ENCODE data around the gene SPAST.

DNA sequence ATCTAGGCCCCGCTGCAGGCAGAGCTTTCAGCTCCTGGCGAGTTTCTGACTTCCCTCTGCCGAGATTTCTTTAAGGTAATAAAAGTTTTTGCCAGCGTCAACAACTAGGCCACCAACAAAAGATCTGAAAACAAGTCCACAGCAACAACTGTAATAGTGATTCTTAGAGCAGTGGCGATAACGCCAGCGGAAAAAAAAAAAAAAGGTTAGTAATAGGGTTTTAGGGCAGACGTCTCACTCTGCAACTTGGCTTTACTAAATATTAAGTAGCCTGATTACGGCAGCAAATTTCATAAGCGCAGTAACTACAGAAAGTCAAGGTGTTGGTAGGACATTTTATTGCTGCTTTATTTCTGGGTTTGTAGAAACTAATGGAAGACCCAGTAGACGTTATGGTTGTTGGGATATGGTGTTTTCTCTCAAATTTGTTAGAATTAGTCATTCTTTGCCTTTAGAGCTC, 102.8 kb downstream of the SPAST start:
- TF ChIP-seq, protein P1, sequence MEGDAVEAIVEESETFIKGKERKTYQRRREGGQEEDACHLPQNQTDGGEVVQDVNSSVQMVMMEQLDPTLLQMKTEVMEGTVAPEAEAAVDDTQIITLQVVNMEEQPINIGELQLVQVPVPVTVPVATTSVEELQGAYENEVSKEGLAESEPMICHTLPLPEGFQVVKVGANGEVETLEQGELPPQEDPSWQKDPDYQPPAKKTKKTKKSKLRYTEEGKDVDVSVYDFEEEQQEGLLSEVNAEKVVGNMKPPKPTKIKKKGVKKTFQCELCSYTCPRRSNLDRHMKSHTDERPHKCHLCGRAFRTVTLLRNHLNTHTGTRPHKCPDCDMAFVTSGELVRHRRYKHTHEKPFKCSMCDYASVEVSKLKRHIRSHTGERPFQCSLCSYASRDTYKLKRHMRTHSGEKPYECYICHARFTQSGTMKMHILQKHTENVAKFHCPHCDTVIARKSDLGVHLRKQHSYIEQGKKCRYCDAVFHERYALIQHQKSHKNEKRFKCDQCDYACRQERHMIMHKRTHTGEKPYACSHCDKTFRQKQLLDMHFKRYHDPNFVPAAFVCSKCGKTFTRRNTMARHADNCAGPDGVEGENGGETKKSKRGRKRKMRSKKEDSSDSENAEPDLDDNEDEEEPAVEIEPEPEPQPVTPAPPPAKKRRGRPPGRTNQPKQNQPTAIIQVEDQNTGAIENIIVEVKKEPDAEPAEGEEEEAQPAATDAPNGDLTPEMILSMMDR (IDR thresholded peaks at IDR 0.05): no peak
- TF ChIP-seq POLR2A (IDR thresholded peaks at IDR 0.05): no peak
- TF ChIP-seq EP300 (IDR thresholded peaks at IDR 0.05): no peak
